Measurements from ENCODE around the gene THAP12.

The THAP12 gene

GRCh38 chr11:76380977-76381719, at the start of gene THAP12, which contains the start of gene GVQW3:
Gene THAP12 (minus strand): TSS chr11:76381132. CDS start chr11:76380836, 296 bp downstream.
Gene GVQW3 (plus strand): TSS chr11:76381323. CDS start chr11:76381829, 506 bp downstream.
- peak within 1 kb of the TSS; percentile 76 to 81 for H3K4me3 ChIP-seq (replicated peaks in 1 of 2; ENCODE audit: low read depth in 2 of 2, low read length in 2 of 2)
- TF ChIP-seq CTCF (IDR thresholded peaks at IDR 0.05; ENCODE audit: low read depth, low read length), result no peak
- DNase-seq (ENCODE audit: low read depth in 2 of 2), result peak; percentile 97 to 99

GRCh38 chr11:76426660-76427059, 45.7 kb upstream of the THAP12 start:
- TF ChIP-seq CTCF (IDR thresholded peaks at IDR 0.05; ENCODE audit: low read depth, low read length), result no peak
- no peak overlapping the region for H3K4me3 ChIP-seq (replicated peaks in 1 of 2; ENCODE audit: low read depth in 2 of 2, low read length in 2 of 2)
- no peak for DNase-seq (ENCODE audit: low read depth in 2 of 2)

GRCh38 chr11:76424891-76425290, 44.0 kb upstream of the THAP12 start:
- no peak overlapping the region for H3K4me3 ChIP-seq (replicated peaks in 1 of 2; ENCODE audit: low read depth in 2 of 2, low read length in 2 of 2)
- no peak for TF ChIP-seq CTCF (IDR thresholded peaks at IDR 0.05; ENCODE audit: low read depth, low read length)
- no peak for DNase-seq (ENCODE audit: low read depth in 2 of 2)

GRCh38 chr11:76424379-76424778, 43.4 kb upstream of the THAP12 start:
- TF ChIP-seq CTCF (IDR thresholded peaks at IDR 0.05; ENCODE audit: low read depth, low read length), result no peak
- DNase-seq (ENCODE audit: low read depth in 2 of 2), result no peak
- no peak overlapping the region for H3K4me3 ChIP-seq (replicated peaks in 1 of 2; ENCODE audit: low read depth in 2 of 2, low read length in 2 of 2)

- peak; percentile 40 for TF ChIP-seq CTCF (IDR thresholded peaks at IDR 0.05; ENCODE audit: low read depth, low read length)
- H3K4me3 ChIP-seq (replicated peaks in 1 of 2; ENCODE audit: low read depth in 2 of 2, low read length in 2 of 2), result no peak overlapping the region
- DNase-seq (ENCODE audit: low read depth in 2 of 2), result peak; percentile 3 to 4
Observed at GRCh38 chr11:76419896-76420295, 39.0 kb upstream of the THAP12 start.

GRCh38 chr11:76415073-76415472, 34.1 kb upstream of the THAP12 start:
- TF ChIP-seq CTCF (IDR thresholded peaks at IDR 0.05; ENCODE audit: low read depth, low read length), result no peak
- no peak overlapping the region for H3K4me3 ChIP-seq (replicated peaks in 1 of 2; ENCODE audit: low read depth in 2 of 2, low read length in 2 of 2)
- DNase-seq (ENCODE audit: low read depth in 2 of 2), result no peak

Measured in cardiac fibroblast (primary cell).